ENCODE measurements around the gene OSTF1.

OSTF1 gene

GRCh38 chr9:75117564-75117963, 29.2 kb downstream of the OSTF1 start:
- in situ Hi-C loops (cut with MboI; ENCODE audit: low sequenced_read_pairs), result no loop called here

DNA sequence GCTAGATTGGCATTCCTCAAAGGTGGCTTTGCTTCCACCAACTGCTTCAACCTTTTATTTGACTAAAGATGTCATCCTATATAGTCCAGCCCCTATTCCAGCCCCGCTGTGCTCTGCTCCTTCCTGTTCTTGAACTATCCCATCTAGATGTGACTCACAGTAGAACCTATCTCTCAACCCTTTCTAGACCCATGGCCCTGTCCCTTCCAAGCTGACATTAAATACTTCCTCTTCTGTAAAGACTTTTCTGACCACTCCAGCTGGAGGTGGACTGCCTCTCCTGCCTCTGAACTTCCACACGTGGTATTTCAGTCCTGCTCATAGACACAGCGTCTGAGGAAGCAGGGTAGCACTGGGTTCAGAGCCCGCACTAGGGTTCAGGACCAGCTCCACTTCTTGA, 32.4 kb downstream of the OSTF1 start:
- in situ Hi-C loops (cut with MboI; ENCODE audit: low sequenced_read_pairs), result no loop called here

DNA sequence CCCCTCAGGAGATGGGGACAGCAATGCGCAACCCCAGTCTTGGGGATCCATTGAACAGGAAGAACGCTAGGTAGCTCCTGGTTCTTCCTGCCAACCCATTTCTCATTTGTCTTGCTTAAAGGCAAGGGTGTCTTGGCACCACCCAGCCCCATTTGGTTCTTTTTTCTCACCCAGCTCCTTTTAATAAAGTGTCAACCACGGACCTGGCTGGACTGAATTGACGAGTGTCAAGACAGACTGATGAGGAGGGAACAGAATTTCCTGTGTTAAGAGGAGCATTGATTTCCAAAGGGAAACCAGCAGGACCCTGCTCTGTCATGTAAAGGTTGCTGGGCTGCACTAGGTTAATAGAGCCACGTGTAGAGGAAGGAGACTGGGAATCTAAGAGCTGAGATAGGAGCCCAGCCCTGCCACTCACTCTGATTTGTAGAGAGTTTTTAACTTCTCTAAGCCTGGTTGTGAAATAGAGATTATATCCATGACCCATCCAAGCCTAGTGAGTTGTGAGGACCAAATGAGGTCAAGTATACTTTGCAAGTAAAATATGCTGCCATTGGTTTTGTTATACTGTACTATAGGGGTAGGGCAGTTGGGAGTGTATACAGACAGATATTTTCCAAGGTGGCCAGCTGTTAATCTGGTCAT, 33.7 kb downstream of the OSTF1 start:
- in situ Hi-C loops (cut with MboI; ENCODE audit: low sequenced_read_pairs), result no loop called here

DNA sequence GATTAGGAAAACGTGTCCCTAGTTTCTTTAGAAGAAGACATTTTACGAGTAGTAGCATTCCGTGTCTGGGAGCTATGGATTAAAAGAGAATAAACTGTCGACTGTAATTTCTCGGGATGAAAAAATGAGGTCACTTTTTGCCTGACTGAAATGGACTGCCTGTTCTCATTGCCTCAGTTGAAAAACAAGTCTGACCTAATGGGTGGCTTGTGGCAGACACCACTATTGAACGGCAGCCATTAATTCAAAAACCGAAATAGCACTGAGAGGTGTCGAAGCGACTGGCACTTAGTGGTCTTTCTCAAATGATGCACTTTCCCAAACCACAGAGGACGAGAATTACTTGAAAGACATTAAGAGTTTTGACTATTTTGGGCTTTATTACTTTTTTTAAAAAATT, 35.4 kb downstream of the OSTF1 start:
- in situ Hi-C loops (cut with MboI; ENCODE audit: low sequenced_read_pairs), result no loop called here

DNA sequence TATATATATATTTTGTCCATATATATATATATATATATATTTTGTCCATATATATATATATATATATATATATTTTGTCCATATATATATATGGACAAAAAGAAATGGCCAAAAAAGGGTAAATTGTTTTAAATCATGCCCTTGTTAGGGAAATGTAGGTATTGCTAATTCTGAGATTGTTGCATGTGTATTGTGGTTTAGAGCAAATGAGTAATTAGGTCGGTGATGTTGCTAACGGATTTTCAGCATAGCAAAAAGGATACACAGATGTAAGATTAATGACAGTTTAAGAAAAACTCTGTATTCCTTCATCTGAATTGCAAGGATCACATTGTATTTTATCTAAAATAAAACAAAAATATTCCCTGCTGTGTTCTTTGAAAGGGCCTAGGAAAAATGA, 40.2 kb downstream of the OSTF1 start:
- in situ Hi-C loops (cut with MboI; ENCODE audit: low sequenced_read_pairs), result no loop called here

- in situ Hi-C loops (cut with MboI; ENCODE audit: low sequenced_read_pairs), result no loop called here
Observed at GRCh38 chr9:75130172-75130571, 41.9 kb downstream of the OSTF1 start.

DNA sequence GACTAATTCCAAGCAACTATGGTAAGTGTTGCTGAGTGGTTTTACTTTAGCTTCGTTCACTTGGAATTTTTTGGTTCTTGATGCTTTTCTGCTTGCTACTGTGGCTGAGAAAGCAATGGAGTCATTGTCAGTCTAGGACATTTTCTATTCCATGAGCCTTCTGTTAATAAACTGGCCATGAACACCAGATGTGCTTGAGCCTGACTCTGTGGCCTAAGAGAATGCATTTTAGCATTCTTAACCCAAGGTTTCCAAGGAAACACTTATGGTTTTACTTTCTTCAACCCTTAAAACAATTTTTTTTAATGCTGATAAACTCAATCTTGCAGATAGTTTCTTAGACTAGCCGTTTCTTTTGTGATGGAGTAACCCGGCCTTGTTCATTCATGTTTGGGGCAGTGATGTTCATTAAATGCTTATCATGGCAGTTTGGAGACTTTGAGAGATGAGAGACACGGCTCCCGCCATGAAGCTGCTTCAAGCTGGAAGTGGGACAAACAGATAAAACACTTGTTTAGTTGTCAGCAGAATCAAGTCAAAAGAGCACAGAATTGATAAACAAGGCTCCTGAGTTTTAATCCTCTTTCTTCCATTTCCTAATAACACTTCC, 42.4 kb downstream of the OSTF1 start:
- in situ Hi-C loops (cut with MboI; ENCODE audit: low sequenced_read_pairs), result no loop called here

DNA sequence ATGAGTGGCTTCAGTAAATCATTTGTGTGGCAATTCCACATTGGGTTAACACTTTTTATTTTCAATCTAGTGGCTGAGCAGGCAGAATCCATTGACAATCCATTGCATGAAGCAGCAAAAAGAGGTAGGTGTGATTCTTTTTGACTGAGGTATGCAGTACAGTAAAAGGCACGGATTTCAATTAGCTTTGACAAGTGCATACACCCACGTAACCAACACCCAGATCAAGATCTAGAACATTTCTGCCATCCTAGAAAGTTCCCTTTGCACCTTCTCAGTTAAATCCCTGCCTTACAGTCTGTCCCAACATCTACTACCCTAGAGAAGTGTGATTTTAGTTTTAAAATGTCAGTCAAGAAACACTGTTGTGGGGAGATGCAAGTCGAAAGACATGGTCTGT, 43.4 kb downstream of the OSTF1 start:
- in situ Hi-C loops (cut with MboI; ENCODE audit: low sequenced_read_pairs), result no loop called here

DNA sequence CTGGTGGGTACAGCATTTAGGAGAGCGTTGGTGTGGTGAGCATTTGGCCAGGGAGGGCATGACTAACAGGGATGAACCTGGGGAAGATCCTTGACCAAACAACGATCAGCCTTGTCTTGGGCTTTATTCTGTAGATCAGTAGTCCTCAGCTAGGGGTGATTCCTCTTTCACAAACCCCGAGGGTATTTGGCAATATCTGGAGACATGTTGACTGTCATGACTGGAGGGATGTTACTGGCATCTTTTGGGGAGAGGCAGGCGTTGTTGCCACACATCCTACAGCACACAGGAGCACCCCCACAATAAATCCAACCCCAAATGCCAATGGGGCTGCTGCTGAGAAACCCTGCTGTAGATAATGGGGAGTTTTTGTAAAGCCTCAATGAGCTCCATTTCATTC, 43.9 kb downstream of the OSTF1 start:
- in situ Hi-C loops (cut with MboI; ENCODE audit: low sequenced_read_pairs), result no loop called here

DNA sequence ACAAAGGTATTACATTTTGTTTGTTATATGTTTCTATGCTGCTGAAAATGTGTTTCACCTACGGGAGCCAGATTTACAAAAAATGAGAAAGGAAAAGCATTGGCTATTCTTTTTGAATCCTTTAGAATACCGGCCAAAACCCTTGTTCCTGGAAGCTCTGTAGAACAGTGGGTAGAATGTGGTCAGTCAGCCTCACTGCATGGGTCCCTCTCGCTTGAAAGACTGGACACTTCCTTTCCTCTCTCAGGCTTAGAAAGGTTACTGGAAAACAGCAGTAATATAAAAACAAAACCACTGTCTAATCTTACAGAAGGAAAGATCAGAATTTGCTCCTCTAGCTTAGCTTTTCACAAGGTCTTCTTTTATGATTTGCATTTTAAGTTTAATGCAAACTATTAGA, 45.1 kb downstream of the OSTF1 start:
- in situ Hi-C loops (cut with MboI; ENCODE audit: low sequenced_read_pairs), result no loop called here

GRCh38 chr9:75134495-75134894, 46.2 kb downstream of the OSTF1 start:
- in situ Hi-C loops (cut with MboI; ENCODE audit: low sequenced_read_pairs), result no loop called here

GRCh38 chr9:75138260-75139040, 50.1 kb downstream of the OSTF1 start:
- in situ Hi-C loops (cut with MboI; ENCODE audit: low sequenced_read_pairs), result no loop called here

DNA sequence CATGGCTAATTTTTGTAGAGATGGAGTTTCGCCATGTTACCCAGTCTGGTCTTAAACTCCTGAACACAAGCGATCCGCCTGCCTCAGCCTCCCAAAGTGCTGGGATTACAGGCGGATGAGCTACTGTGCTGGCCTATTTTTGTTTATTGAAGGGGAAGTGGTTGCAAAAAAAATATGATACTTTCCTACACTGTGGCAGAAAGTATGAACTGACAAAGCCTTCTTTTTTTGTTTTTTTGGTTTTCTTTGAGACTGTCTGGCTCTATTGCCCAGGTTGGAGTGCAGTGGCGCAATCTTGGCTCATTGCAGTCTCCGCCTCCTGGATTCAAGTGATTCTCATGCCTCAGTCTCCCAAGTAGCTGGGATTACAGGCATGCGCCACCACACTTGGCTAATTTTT, 50.9 kb downstream of the OSTF1 start:
- in situ Hi-C loops (cut with MboI; ENCODE audit: low sequenced_read_pairs), result no loop called here

DNA sequence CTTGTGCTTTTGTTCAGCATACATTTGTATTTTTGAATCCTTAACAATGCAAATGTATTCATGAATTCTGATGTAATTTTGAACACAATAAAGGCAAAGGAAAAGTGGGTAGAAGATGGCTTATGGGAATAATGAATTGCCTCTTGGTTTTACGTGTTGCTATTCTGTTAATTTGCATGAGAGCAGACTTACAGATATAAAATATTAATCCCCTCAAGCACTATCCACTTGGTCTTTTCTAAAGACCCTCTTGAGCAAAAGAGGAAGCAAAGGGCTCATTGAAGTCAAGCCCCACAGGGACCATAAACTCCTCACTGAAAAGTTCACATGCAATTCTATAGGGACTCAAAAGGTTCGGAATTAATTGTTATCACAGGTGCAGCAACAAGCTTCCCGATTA, 51.9 kb downstream of the OSTF1 start:
- in situ Hi-C loops (cut with MboI; ENCODE audit: low sequenced_read_pairs), result no loop called here

DNA sequence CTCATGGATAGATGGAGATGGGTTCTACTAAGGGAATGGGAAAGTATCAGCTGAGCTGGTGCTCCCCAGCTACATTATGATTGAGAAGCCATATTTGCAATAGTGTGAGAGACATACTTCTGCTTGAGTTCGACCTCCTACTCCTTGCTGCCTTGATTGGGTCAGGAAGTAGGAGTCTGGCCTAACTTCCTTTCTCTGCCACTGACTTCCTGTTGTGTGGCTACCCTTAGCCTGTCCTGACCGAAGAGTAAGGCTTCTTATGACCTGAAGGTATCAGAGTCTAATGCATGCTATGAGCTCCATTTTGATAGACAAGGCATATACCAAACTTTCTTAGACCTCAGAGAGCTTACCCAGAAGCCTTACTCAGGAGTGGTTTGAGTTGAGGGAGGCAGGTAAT, 53.9 kb downstream of the OSTF1 start:
- in situ Hi-C loops (cut with MboI; ENCODE audit: low sequenced_read_pairs), result no loop called here

GRCh38 chr9:75146229-75146628, 57.9 kb downstream of the OSTF1 start:
- in situ Hi-C loops (cut with MboI; ENCODE audit: low sequenced_read_pairs), result no loop called here

- in situ Hi-C loops (cut with MboI; ENCODE audit: low sequenced_read_pairs), result no loop called here
Observed at GRCh38 chr9:75147638-75148037, 59.3 kb downstream of the OSTF1 start.

DNA sequence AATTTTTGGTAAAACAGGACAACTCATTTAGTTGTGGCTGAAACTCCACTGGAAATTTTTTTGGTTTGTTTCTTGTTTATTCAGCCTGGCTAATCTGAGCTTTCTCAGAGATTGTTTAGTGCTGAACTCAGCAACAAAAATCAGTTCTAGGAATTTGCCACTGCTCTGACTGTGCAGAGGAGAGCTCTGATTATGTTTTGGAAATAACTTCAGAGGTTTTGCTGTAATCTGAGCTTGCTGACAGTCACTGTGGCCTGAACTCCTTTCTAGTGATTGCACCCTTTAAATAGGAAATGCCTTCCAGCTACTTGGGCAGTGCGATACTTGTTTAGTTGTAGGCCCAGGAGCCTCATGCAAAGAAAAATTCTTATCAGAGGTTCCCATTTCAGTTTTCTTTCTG, 60.2 kb downstream of the OSTF1 start:
- in situ Hi-C loops (cut with MboI; ENCODE audit: low sequenced_read_pairs), result no loop called here

GRCh38 chr9:75149841-75150241, 61.5 kb downstream of the OSTF1 start:
- in situ Hi-C loops (cut with MboI; ENCODE audit: low sequenced_read_pairs), result no loop called here

DNA sequence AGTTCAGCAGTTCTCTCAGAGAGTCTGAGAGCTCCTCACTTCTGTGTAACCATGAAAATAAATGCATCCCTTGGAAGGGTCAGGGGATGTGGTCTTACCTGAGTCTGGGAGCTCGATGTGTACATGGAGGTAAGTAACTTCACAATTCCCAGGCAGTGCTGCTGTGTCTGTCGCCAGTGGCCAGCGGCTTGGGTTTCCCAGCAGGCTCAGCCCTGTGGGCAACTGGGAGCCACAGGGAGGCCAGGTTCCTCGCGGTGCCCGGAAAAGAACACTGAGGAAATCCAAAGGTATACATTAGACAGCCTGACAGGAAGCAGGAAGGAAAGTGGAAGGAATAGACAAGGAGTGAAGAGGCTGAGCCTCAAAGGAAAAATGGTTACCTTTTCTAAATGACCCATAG, 62.2 kb downstream of the OSTF1 start:
- in situ Hi-C loops (cut with MboI; ENCODE audit: low sequenced_read_pairs), result no loop called here

GRCh38 chr9:75152416-75152815, 64.1 kb downstream of the OSTF1 start:
- in situ Hi-C loops (cut with MboI; ENCODE audit: low sequenced_read_pairs), result no loop called here

- in situ Hi-C loops (cut with MboI; ENCODE audit: low sequenced_read_pairs), result no loop called here
Observed at GRCh38 chr9:75156858-75157257, 68.5 kb downstream of the OSTF1 start.

Measured in HL-60/S4 treated with retinoic acid at 250 ng/mL for 4 days and 3 days (cell line).